Keratinocyte (primary cell): ENCODE data around the gene OXCT1.

ENCODE experiments used
- EZH2 ChIP-seq: IDR thresholded peaks from one replicate; pipeline ENCODE4 v1.6.1; 2012; ENCODE audit warnings: inconsistent platforms, mild to moderate bottlenecking, low read length, moderate library complexity
- TF ChIP-seq, protein P1 (sequence below), 3 experiments: IDR thresholded peaks in 1 of 3; conservative IDR thresholded peaks in 1 of 3; optimal IDR thresholded peaks in 1 of 3; 2 replicates in 2 of 3; 3 replicates in 1 of 3; pipeline versions ENCODE3 to v1.5.1; 2011; ENCODE audit warnings: low read length in 3 of 3, mild to moderate bottlenecking in 3 of 3, moderate library complexity in 2 of 3, control low read depth in 1 of 3, inconsistent platforms in 1 of 3; ENCODE audit not compliant: insufficient read depth in 2 of 3; ENCODE audit errors: extremely low read depth in 1 of 3

DNA sequence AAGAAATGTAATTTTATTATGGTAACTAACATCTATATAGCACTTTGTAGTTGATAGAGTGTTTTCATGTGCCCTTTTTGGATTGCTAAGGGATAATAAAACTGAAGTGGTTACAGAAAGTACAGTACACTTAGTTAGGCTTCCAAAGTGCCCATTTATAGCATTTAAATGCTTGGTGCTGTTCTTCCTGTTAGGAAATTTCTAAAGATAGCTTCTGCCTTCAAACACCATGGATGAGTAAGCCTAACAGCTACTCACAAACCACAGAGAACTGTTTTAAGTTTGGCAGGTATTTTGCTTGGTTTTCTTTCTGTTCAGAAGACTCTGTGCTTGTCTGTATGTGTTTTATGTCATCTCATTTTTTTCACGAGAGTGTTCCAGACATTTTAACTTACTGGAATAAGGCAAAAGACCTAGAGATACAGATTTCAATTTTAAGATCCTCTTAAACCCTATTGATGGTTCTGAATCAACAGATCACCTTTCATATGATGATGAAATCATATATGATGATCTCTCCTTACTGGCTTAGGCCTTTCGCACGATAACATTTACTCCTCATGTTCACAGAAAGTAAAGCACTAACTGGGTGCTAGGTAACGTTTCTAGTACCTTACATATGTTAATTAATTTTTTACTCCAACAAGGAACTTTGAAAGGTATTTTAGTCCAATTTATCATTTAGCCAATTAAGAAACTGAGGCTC is 38.3 kb upstream of the OXCT1 start:
- TF ChIP-seq, protein P1, sequence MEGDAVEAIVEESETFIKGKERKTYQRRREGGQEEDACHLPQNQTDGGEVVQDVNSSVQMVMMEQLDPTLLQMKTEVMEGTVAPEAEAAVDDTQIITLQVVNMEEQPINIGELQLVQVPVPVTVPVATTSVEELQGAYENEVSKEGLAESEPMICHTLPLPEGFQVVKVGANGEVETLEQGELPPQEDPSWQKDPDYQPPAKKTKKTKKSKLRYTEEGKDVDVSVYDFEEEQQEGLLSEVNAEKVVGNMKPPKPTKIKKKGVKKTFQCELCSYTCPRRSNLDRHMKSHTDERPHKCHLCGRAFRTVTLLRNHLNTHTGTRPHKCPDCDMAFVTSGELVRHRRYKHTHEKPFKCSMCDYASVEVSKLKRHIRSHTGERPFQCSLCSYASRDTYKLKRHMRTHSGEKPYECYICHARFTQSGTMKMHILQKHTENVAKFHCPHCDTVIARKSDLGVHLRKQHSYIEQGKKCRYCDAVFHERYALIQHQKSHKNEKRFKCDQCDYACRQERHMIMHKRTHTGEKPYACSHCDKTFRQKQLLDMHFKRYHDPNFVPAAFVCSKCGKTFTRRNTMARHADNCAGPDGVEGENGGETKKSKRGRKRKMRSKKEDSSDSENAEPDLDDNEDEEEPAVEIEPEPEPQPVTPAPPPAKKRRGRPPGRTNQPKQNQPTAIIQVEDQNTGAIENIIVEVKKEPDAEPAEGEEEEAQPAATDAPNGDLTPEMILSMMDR (optimal IDR thresholded peaks at IDR 0.05 in 1 of 3, IDR thresholded peaks at IDR 0.05 in 1 of 3, conservative IDR thresholded peaks at IDR 0.05 in 1 of 3; ENCODE audit: extremely low read depth in 1 of 3, insufficient read depth in 2 of 3, low read length in 3 of 3): no peak
- no peak for TF ChIP-seq EZH2
